GM21619 (cell line): Measurements from ENCODE around the gene PRDM10.

Source experiments
- ATAC-seq: cut with Tn5 transposase; IDR thresholded peaks from one replicate; pipeline ENCODE4 v1.9.1; 2021; ENCODE audit not compliant: unreplicated experiment

PRDM10 gene

DNA sequence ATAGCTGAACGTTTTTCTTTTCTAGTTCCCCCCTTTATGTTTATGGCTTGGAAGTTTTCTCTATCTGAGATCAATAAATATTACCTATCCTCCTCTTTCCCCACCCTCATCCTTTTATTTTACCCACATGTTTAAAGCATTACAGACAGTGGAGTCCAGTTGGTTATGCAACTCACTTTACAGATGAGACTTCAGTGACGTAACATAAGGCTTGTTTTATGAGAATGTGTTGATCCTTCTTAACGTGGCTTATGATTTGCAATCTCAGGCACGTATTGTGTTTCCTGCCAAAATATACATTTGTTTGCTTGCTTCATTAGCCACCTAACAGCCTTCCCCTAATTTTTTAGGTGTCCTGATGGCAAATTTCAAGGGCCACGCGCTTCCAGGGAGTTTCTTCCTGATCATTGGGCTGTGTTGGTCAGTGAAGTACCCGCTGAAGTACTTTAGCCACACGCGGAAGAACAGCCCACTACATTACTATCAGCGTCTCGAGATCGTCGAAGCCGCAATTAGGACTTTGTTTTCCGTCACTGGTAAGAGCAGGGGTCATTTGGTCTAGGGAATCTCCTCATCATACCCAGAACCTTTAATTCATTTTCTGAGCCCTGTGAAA lies 150.4 kb downstream of the PRDM10 start:
- ATAC-seq: no peak
